Uterus (tissue), 4 donors: ENCODE measurements around the gene NUDT7. TPM values are rescaled to one million over a fixed set of nuclear protein-coding genes. Genes with fewer than 3 reads are reported as not detected.

Source experiments
- DNase-seq, 2 donors: peaks; one replicate each; pipeline ENCODE4 v3.0.0-alpha.2; 2019 to 2020
- H3K27ac ChIP-seq, 2 donors: fragments of 200-600 bp; sonication (generic); 1 replicate in 1 of 2; 2 replicates in 1 of 2; pipeline ENCODE4 v1.5.1; 2016 to 2018
- H3K27me3 ChIP-seq, 2 donors: fragments of 200-600 bp; sonication (generic); one replicate each; pipeline ENCODE4 v1.5.1; 2018 to 2019; ENCODE audit warnings: control low read depth in 1 of 2
- H3K36me3 ChIP-seq, 2 donors: fragments of 200-600 bp; sonication (generic); one replicate each; pipeline ENCODE4 v1.5.1; 2019; ENCODE audit warnings: control low read depth in 1 of 2
- H3K4me1 ChIP-seq, 2 donors: fragments of 200-600 bp; sonication (generic); one replicate each; pipeline ENCODE4 v1.5.1; 2018 to 2019; ENCODE audit warnings: control low read depth in 1 of 2
- H3K4me3 ChIP-seq, 2 donors: fragments of 200-600 bp; sonication (generic); 1 replicate in 1 of 2; 2 replicates in 1 of 2; pipeline ENCODE4 v1.5.1; 2018 to 2019; ENCODE audit warnings: mild to moderate bottlenecking in 1 of 2
- H3K9me3 ChIP-seq, 2 donors: fragments of 200-600 bp; sonication (generic); one replicate each; pipeline ENCODE4 v1.5.1; 2019; ENCODE audit warnings: control low read depth in 1 of 2
- CTCF ChIP-seq, 4 experiments: fragments of 200-600 bp in 2 of 4; fragments of 450-650 bp in 2 of 4; sonication (generic) in 2 of 4; IDR thresholded peaks; one replicate each; pipeline ENCODE4 v1.5.1; 2016 to 2019; ENCODE audit warnings: antibody characterized with exemption in 4 of 4, mild to moderate bottlenecking in 2 of 4, moderate library complexity in 1 of 4
- POLR2A ChIP-seq, 2 donors: fragments of 450-650 bp; IDR thresholded peaks; one replicate each; pipeline ENCODE4 v1.6.1; 2016; ENCODE audit warnings: antibody characterized with exemption in 2 of 2, mild to moderate bottlenecking in 1 of 2, moderate library complexity in 1 of 2
- intact Hi-C: fragments of 100-400 bp; cut with DNase I; formaldehyde crosslinking; loops from one replicate; pipeline ENCODE4 v1.15.1; 2023; ENCODE audit warnings: low total_unique reads
- total RNA-seq, 4 donors: library from RNA; depleted of rRNA in 3 of 4; stranded (reverse); fragments of >200 nt in 3 of 4; gene quantifications; one replicate each; pipeline versions ENCODE4 v1.1.0 to v1.2.4, GENCODE V29; 2014 to 2023
- donor health status: DM: yes; HTN: yes; CAD: no.

NUDT7 gene
- total RNA-seq, 4 donors from 2014 or later, result 3.3 to 11.2 (median 5.8) TPM

- no peaks in the 10 kb centered on the region for H3K27me3 ChIP-seq
- no peaks in the 10 kb centered on the region for H3K9me3 ChIP-seq
- intact Hi-C loops, result no loop called here
- no peak overlapping the region for H3K4me3 ChIP-seq
- DNase-seq, result no peak
- no peaks in the 10 kb centered on the region for H3K4me1 ChIP-seq
- TF ChIP-seq POLR2A (IDR thresholded peaks at IDR 0.05) (no peak), CTCF (IDR thresholded peaks at IDR 0.05) (no peak)
- H3K36me3 ChIP-seq, result no peaks in the 10 kb centered on the region
- H3K27ac ChIP-seq, result no peak overlapping the region
These were observed 41.7 kb downstream of the NUDT7 start for GRCh38 chr16:77763994-77764393.

- Histone ChIP-seq H3K4me1 (no peaks in the 10 kb centered on the region), H3K27ac (no peak overlapping the region), H3K27me3 (no peaks in the 10 kb centered on the region), H3K36me3 (no peaks in the 10 kb centered on the region), H3K9me3 (no peaks in the 10 kb centered on the region), H3K4me3 (no peak overlapping the region)
- intact Hi-C loops, result no loop called here
- TF ChIP-seq CTCF (IDR thresholded peaks at IDR 0.05) (no peak), POLR2A (IDR thresholded peaks at IDR 0.05) (no peak)
- DNase-seq, result no peak
These were observed 44.9 kb downstream of the NUDT7 start for GRCh38 chr16:77767211-77767610.

- TF ChIP-seq CTCF (IDR thresholded peaks at IDR 0.05) (no peak), POLR2A (IDR thresholded peaks at IDR 0.05) (no peak)
- Histone ChIP-seq H3K27ac (no peak overlapping the region), H3K36me3 (no peaks in the 10 kb centered on the region), H3K9me3 (no peaks in the 10 kb centered on the region), H3K4me3 (no peak overlapping the region), H3K27me3 (no peaks in the 10 kb centered on the region), H3K4me1 (no peaks in the 10 kb centered on the region)
- intact Hi-C loops, result no loop called here
- no peak for DNase-seq
These were observed 45.5 kb downstream of the NUDT7 start for GRCh38 chr16:77767826-77768225.

DNA sequence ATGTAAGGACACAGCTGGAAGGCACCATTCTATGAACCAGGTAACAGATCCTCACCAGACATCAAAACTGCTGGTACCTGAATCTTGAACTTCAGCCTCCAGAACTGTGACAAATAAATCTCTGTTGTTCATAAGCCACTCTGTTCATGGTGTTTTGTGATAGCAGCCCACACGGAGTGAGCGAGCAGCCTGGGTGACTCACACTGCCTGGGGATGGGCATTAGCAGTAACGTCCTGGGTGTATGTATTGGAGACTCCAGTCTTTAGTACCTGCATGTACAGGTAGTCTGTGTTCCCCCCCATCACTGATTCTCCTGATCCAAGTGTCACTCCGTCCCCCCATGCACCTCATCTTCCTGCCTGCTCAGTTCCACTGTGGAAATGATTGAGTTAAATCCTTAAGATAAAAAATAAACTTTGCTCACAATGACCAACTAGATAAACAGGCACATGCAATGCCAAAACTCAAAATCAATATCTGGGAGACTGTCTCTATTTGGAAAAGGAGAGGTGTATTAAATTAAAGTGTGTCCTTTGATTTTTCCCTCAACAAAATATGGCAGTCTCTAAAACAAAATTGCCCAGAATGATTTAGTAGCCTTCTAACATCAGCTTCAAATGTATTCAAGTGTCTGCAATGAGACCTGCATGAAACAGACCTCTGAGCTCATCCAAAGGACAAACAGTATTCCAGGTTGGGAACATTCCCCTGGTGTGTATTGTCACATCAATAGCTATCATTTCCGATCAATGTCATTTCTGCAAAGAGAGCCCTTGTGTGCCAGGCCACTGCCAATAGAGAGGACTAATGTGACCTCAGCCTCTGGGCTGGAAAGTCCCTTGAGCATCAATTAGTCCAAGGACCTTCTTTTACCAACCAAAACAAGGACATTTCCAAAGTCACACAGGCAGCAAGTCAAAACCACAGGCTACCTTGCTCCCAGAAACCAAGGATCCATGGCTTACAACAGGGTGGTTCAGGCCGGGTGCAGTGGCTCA is 53.9 kb downstream of the NUDT7 start:
- intact Hi-C loops, result no loop called here
- no peak for TF ChIP-seq CTCF (IDR thresholded peaks at IDR 0.05)
- TF ChIP-seq POLR2A (IDR thresholded peaks at IDR 0.05), result no peak
- Histone ChIP-seq H3K27me3 (no peaks in the 10 kb centered on the region), H3K9me3 (no peaks in the 10 kb centered on the region), H3K27ac (no peak overlapping the region), H3K4me3 (no peak overlapping the region), H3K4me1 (no peaks in the 10 kb centered on the region), H3K36me3 (no peaks in the 10 kb centered on the region)
- no peak for DNase-seq

GRCh38 chr16:77777745-77778144 is 55.4 kb downstream of the NUDT7 start:
- intact Hi-C loops, result no loop called here
- TF ChIP-seq POLR2A (IDR thresholded peaks at IDR 0.05), result no peak
- TF ChIP-seq CTCF (IDR thresholded peaks at IDR 0.05), result no peak
- no peak for DNase-seq
- Histone ChIP-seq H3K9me3 (no peaks in the 10 kb centered on the region), H3K36me3 (no peaks in the 10 kb centered on the region), H3K27ac (no peak overlapping the region), H3K4me3 (no peak overlapping the region), H3K4me1 (no peaks in the 10 kb centered on the region), H3K27me3 (no peaks in the 10 kb centered on the region)
